Measurements from ENCODE around the gene ELOVL7. TPM values are rescaled to one million over a fixed set of nuclear protein-coding genes. Genes with fewer than 3 reads are reported as not detected.
"Not testable (repeated sequence)": the region's sequence is repeated elsewhere in the genome, so short reads cannot be mapped to it uniquely, and the experiment has no call there.

Gene ELOVL7
- total RNA-seq, 4 donors from 2014 or later, result 2.4 to 13.1 (median 4.4) TPM

- no peaks in the 10 kb centered on the region for H3K27me3 ChIP-seq
- peaks cover 0 to 20% (median 0%) of the 10 kb centered on the region in 3 donors for H3K9me3 ChIP-seq
- H3K4me3 ChIP-seq, result no peak overlapping the region
- no peak for TF ChIP-seq POLR2AphosphoS5 (IDR thresholded peaks at IDR 0.05)
- TF ChIP-seq EP300 (IDR thresholded peaks at IDR 0.05), result no peak
- TF ChIP-seq POLR2A (IDR thresholded peaks at IDR 0.05), result no peak
- no peak for TF ChIP-seq CTCF (IDR thresholded peaks at IDR 0.05)
- H3K27ac ChIP-seq, result no peak overlapping the region
- ATAC-seq, result no peak
- 87 to 100% methylated on average over 3 of the region's 3 CpGs for WGBS, 2 donors (ENCODE audit: low coverage in 1 of 2)
- no peaks in the 10 kb centered on the region for H3K4me1 ChIP-seq
- H3K36me3 ChIP-seq, result peaks cover 0 to 21% of the 10 kb centered on the region in 2 donors
Measured at GRCh38 chr5:60870857-60871256, 26.8 kb upstream of the ELOVL7 start.

- WGBS, 2 donors (ENCODE audit: low coverage in 1 of 2), result 98% methylated on average over 9 of the region's 16 CpGs; no CpG with 5 or more reads in 1 of the 2 donors
- H3K4me1 ChIP-seq, H3K36me3 ChIP-seq, H3K4me3 ChIP-seq, H3K27ac ChIP-seq, H3K27me3 ChIP-seq, H3K9me3 ChIP-seq, ATAC-seq: not testable (repeated sequence)
Measured at GRCh38 chr5:60860572-60860971, 16.5 kb upstream of the ELOVL7 start.

- no peak for ATAC-seq
- Histone ChIP-seq H3K27me3 (no peaks in the 10 kb centered on the region), H3K4me3 (no peak overlapping the region), H3K4me1 (no peaks in the 10 kb centered on the region), H3K27ac (no peak overlapping the region), H3K9me3 (peaks cover 0 to 6% (median 0%) of the 10 kb centered on the region in 3 donors), H3K36me3 (peaks cover 0 to 4% of the 10 kb centered on the region in 2 donors)
- TF ChIP-seq POLR2A (IDR thresholded peaks at IDR 0.05), result no peak
- TF ChIP-seq CTCF (IDR thresholded peaks at IDR 0.05), result no peak
- TF ChIP-seq POLR2AphosphoS5 (IDR thresholded peaks at IDR 0.05), result no peak
- TF ChIP-seq EP300 (IDR thresholded peaks at IDR 0.05), result no peak
- 91% methylated on average over 1 of the region's 1 CpG; no CpG with 5 or more reads in 1 of the 2 donors for WGBS, 2 donors (ENCODE audit: low coverage in 1 of 2)
Measured at GRCh38 chr5:60856066-60856465, 12.0 kb upstream of the ELOVL7 start.

GRCh38 chr5:60852940-60853339, 8.9 kb upstream of the ELOVL7 start:
- no peaks in the 10 kb centered on the region for H3K4me1 ChIP-seq
- H3K9me3 ChIP-seq, result no peaks in the 10 kb centered on the region
- WGBS, 2 donors (ENCODE audit: low coverage in 1 of 2), result 20 to 48% methylated on average over 3 of the region's 3 CpGs
- H3K27ac ChIP-seq, result no peak overlapping the region
- no peak for ATAC-seq
- H3K4me3 ChIP-seq, result no peak overlapping the region
- TF ChIP-seq EP300 (IDR thresholded peaks at IDR 0.05), result no peak
- TF ChIP-seq CTCF (IDR thresholded peaks at IDR 0.05), result no peak
- TF ChIP-seq POLR2A (IDR thresholded peaks at IDR 0.05), result no peak
- TF ChIP-seq POLR2AphosphoS5 (IDR thresholded peaks at IDR 0.05), result no peak
- no peaks in the 10 kb centered on the region for H3K36me3 ChIP-seq
- H3K27me3 ChIP-seq, result no peaks in the 10 kb centered on the region

- no peaks in the 10 kb centered on the region for H3K4me1 ChIP-seq
- H3K4me3 ChIP-seq, result no peak overlapping the region
- no peaks in the 10 kb centered on the region for H3K9me3 ChIP-seq
- 46 to 50% methylated on average over 2 of the region's 2 CpGs for WGBS, 2 donors (ENCODE audit: low coverage in 1 of 2)
- H3K27ac ChIP-seq, result no peak overlapping the region
- no peaks in the 10 kb centered on the region for H3K27me3 ChIP-seq
- no peak for TF ChIP-seq POLR2A (IDR thresholded peaks at IDR 0.05)
- no peak for TF ChIP-seq POLR2AphosphoS5 (IDR thresholded peaks at IDR 0.05)
- TF ChIP-seq EP300 (IDR thresholded peaks at IDR 0.05), result no peak
- no peak for TF ChIP-seq CTCF (IDR thresholded peaks at IDR 0.05)
- no peaks in the 10 kb centered on the region for H3K36me3 ChIP-seq
- no peak for ATAC-seq
Measured at GRCh38 chr5:60852317-60852716, 8.2 kb upstream of the ELOVL7 start.
